ENCODE results near the gene RSBN1.

DNA sequence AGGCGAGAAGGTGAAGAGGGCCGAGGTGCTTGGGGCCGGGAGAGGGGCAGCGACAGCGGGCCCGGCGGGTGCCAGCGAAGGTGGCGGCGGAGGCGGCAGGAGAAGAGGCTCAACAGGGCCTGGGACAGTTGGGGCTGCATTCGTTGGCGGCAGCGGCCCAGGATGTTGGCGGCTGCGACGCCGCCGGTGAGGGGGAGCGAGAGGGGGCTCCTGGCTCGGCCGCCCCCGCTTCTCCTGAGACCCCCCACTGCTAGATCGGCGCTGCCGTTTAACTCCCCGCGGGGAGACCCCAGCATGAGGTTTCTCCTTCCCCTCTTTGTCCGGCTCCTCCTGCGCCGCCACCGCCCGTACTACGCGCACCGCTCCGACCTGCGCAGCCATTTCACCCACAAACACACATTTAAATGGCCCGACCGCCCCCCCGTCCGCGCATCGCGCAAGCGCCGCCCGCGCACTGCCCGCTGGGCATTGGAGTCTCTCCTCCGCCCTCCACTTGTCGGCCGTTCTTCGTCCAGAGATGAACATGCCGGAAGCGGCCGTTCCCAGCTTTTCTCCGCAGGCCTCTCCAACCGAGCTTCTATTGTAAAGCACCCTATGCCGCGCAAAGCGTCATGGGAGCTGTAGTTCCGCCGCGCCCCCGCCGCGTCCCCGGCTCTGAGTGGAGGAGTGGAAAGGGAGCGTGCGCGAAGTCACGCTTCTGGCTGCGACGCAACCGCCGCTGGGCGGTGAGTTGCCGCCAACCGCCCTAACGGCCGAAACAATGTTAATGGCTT lies at the start of gene RSBN1:
- TF ChIP-seq, protein P1, sequence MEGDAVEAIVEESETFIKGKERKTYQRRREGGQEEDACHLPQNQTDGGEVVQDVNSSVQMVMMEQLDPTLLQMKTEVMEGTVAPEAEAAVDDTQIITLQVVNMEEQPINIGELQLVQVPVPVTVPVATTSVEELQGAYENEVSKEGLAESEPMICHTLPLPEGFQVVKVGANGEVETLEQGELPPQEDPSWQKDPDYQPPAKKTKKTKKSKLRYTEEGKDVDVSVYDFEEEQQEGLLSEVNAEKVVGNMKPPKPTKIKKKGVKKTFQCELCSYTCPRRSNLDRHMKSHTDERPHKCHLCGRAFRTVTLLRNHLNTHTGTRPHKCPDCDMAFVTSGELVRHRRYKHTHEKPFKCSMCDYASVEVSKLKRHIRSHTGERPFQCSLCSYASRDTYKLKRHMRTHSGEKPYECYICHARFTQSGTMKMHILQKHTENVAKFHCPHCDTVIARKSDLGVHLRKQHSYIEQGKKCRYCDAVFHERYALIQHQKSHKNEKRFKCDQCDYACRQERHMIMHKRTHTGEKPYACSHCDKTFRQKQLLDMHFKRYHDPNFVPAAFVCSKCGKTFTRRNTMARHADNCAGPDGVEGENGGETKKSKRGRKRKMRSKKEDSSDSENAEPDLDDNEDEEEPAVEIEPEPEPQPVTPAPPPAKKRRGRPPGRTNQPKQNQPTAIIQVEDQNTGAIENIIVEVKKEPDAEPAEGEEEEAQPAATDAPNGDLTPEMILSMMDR (IDR thresholded peaks at IDR 0.05), result peak in 1 of 3 experiments; percentile 31
- TF ChIP-seq POLR2AphosphoS5 (IDR thresholded peaks at IDR 0.05) (peak; percentile 94 to 98), EP300 (IDR thresholded peaks at IDR 0.05) (no peak)

Data from esophagus muscularis mucosa (tissue), 4 donors.